Choroid plexus epithelial cell (primary cell): ENCODE results near the gene NKD1.

Experiments
- DNase-seq: peaks from one replicate; pipeline ENCODE4 v3.0.0-alpha.2; 2010; ENCODE audit warnings: low read depth
- H3K4me3 ChIP-seq: 2 replicates; pipeline ENCODE4 v1.5.1; 2011; ENCODE audit warnings: low read depth, mild to moderate bottlenecking, control low read depth, low read length, moderate library complexity
- CTCF ChIP-seq: conservative IDR thresholded peaks from 2 replicates; pipeline ENCODE4 v1.5.1; 2011; ENCODE audit warnings: low read depth, mild to moderate bottlenecking, control low read depth, inconsistent platforms, low read length, moderate library complexity

Gene NKD1

DNA sequence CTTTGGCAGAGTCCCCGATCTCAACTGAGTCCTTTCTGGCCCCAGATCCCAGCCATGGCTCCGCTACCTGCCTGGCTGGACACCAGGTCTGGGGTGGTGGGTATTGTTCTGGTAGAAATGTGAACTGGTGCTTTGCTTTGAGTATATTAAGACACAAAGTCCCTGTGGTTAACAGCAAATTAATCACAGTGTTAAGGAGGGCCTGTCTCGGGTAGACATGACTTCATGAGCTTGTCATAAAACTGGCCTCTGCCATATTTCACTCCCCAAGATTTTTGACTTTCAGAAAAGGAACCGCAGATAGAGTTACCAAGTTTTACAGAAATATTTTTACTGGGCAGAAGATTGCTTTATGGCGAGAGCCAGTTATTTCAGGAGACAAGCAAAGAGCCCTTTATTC, 19.5 kb downstream of the NKD1 start:
- H3K4me3 ChIP-seq = no peak overlapping the region
- no peak for TF ChIP-seq CTCF
- no peak for DNase-seq

- no peak overlapping the region for H3K4me3 ChIP-seq
- DNase-seq = no peak
- TF ChIP-seq CTCF = no peak
Observed at GRCh38 chr16:50568187-50568815, 20.1 kb downstream of the NKD1 start.

DNA sequence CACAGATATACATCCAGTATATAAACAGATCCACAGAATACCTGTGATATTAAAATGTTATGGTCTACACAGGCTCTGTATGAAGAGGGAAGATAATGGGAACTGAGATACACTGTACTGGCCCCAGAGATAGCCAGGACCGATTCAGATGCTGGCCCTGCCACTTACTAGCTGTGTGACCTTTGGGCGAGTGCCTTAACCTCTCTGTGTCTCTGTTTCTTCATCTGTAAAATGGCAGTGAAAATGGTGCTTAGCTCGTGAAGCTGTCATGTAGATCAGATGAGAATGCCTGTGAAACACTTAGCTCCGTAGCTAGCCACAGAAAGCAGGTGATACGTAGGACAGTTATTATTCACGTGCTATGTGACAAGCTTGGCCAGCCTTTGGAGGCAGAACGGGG, 22.2 kb downstream of the NKD1 start:
- TF ChIP-seq CTCF = no peak
- no peak for DNase-seq
- no peak overlapping the region for H3K4me3 ChIP-seq

GRCh38 chr16:50570808-50571598, 22.8 kb downstream of the NKD1 start:
- no peak overlapping the region for H3K4me3 ChIP-seq
- no peak for DNase-seq
- TF ChIP-seq CTCF = no peak

- no peak overlapping the region for H3K4me3 ChIP-seq
- DNase-seq = no peak
- TF ChIP-seq CTCF = no peak
Observed at GRCh38 chr16:50571786-50572185, 23.6 kb downstream of the NKD1 start.

DNA sequence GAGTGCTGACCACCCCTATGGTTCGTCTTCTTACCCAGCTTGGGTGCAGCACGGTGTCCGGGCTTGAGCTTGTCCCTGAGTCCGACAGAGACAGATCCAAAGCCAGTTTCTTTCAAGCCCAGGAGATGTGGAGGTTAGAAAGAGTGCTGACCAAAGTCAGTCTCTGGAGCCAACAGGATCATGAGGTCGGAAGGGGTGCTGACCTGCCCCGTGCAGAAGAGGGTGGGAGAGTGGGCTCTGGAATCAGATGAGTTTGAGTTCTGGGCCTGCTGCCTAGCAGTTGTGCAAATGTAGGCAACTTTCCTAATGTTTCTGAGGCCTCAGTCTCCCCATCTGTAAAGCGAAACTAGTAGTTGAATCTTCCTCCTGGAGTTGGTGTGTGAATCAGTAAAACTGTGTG, 24.5 kb downstream of the NKD1 start:
- H3K4me3 ChIP-seq = no peak overlapping the region
- no peak for DNase-seq
- no peak for TF ChIP-seq CTCF

DNA sequence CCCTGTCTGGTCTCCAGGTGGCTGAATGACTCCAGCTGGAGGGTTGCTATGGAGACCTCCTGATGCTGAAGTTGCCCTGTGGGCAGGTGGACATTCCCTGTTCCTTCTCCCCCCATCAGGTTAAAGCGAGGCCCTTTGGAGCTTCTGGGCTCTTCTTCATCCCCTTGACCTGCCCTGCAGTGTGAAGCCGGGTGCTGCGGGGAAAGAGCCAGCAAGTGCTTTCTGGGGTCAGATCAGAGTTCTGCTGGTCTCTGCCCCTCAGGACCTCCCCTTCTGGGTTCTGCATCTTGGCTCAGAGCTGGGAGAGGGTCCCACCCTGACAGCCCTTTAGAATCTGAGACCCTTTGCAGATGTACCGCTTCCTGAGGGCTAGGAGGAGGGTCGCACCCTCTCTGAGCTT, 25.1 kb downstream of the NKD1 start:
- DNase-seq = no peak
- H3K4me3 ChIP-seq = no peak overlapping the region
- no peak for TF ChIP-seq CTCF
